H1 (cell line): ENCODE data around the gene TYSND1. TPM values are rescaled to one million over a fixed set of nuclear protein-coding genes. Genes with fewer than 3 reads are reported as not detected.

ENCODE experiments used
- CTCF ChIA-PET: fragments of 300-600 bp; sonication (Branson Sonifier 250); formaldehyde crosslinking; loops from one replicate; lab custom pipeline; 2021; ENCODE audit not compliant: partially characterized antibody; lab: Charles Lee
- POLR2A ChIA-PET: fragments of 300-600 bp; sonication (Branson Sonifier 250); formaldehyde crosslinking; loops from one replicate; lab custom pipeline; 2021; ENCODE audit warnings: inconsistent platforms; ENCODE audit not compliant: partially characterized antibody; lab: Charles Lee
- DNase-seq, 2 experiments: peaks; one replicate each; pipeline versions ENCODE4 v3.0.0 to v3.0.0-alpha.2; 2010 to 2022; ENCODE audit warnings: low spot score in 2 of 2, low read depth in 1 of 2, mixed read lengths in 1 of 2
- FAIRE-seq: peaks from 2 replicates; lab custom pipeline; 2011; peaks lifted over from hg19 to GRCh38; lab: Jason Lieb, UNC
- H2AFZ ChIP-seq: 2 replicates; pipeline ENCODE4 v1.8.1; 2012; ENCODE audit warnings: low read length, inconsistent platforms
- H2AK5ac ChIP-seq: 2 replicates; pipeline ENCODE4 v1.6.1; 2013; ENCODE audit warnings: low read depth, low read length
- H2BK120ac ChIP-seq: replicated peaks from 2 replicates; pipeline ENCODE3; 2013; ENCODE audit warnings: low read depth, low read length, inconsistent platforms
- H2BK12ac ChIP-seq: 2 replicates; pipeline ENCODE4 v1.6.1; 2013; ENCODE audit warnings: low read depth, low read length
- H2BK15ac ChIP-seq: 2 replicates; pipeline ENCODE4 v1.6.1; 2013; ENCODE audit warnings: low read length
- H2BK20ac ChIP-seq: 2 replicates; pipeline ENCODE4 v1.6.1; 2013; ENCODE audit warnings: low read length
- H2BK5ac ChIP-seq: 2 replicates; pipeline ENCODE4 v1.6.1; 2013; ENCODE audit warnings: low read depth, low read length
- H3K14ac ChIP-seq: 2 replicates; pipeline ENCODE4 v1.6.1; 2013; ENCODE audit warnings: inconsistent platforms; ENCODE audit not compliant: insufficient read length
- H3K18ac ChIP-seq: 2 replicates; pipeline ENCODE4 v1.6.1; 2013; ENCODE audit warnings: low read length; ENCODE audit errors: extremely low read depth
- H3K23ac ChIP-seq: 2 replicates; pipeline ENCODE4 v1.6.1; 2013; ENCODE audit warnings: inconsistent platforms; ENCODE audit not compliant: insufficient read length
- H3K23me2 ChIP-seq: 2 replicates; pipeline ENCODE4 v1.6.1; 2013; ENCODE audit warnings: low read depth, low read length
- H3K27ac ChIP-seq: 2 replicates; pipeline ENCODE4 v1.6.1; 2011; ENCODE audit warnings: low read depth, low read length, inconsistent platforms
- H3K27me3 ChIP-seq, 4 experiments: replicated peaks in 1 of 4; 1 replicate in 1 of 4; 2 replicates in 3 of 4; pipeline versions ENCODE4 v1.6.1 to v1.8.1; 2011 to 2013; ENCODE audit warnings: low read length in 3 of 4, mild to moderate bottlenecking in 3 of 4, inconsistent platforms in 2 of 4, mixed read lengths in 2 of 4, moderate library complexity in 1 of 4; ENCODE audit not compliant: control insufficient read depth in 3 of 4, insufficient read depth in 3 of 4; ENCODE audit errors: extremely low read depth in 1 of 4
- H3K36me3 ChIP-seq, 4 experiments: 2 replicates each; pipeline versions ENCODE4 v1.6.1 to v1.8.1; 2011 to 2013; ENCODE audit warnings: mild to moderate bottlenecking in 4 of 4, low read length in 3 of 4, moderate library complexity in 2 of 4, control low read depth in 1 of 4, inconsistent platforms in 1 of 4; ENCODE audit not compliant: insufficient read depth in 4 of 4, control insufficient read depth in 2 of 4
- H3K4ac ChIP-seq: replicated peaks from 2 replicates; pipeline ENCODE3; 2013; ENCODE audit warnings: low read length, low read depth, mixed read lengths, inconsistent platforms; ENCODE audit not compliant: insufficient read length
- H3K4me1 ChIP-seq, 4 experiments: replicated peaks in 1 of 4; 1 replicate in 1 of 4; 2 replicates in 3 of 4; pipeline versions ENCODE4 v1.6.1 to v1.8.1; 2011 to 2013; ENCODE audit warnings: low read length in 3 of 4, inconsistent platforms in 2 of 4, mixed read lengths in 1 of 4; ENCODE audit not compliant: insufficient read depth in 4 of 4, control insufficient read depth in 3 of 4
- H3K4me2 ChIP-seq, 2 experiments: 2 replicates each; pipeline versions ENCODE4 v1.6.1 to v1.8.1; 2011 to 2013; ENCODE audit warnings: low read depth in 2 of 2, low read length in 2 of 2, control low read depth in 1 of 2, inconsistent platforms in 1 of 2, mild to moderate bottlenecking in 1 of 2; ENCODE audit not compliant: insufficient read depth in 1 of 2
- H3K4me3 ChIP-seq, 4 experiments: fragments of 200-600, 300-600 bp in 1 of 4; sonication (generic), shearing (Covaris generic), sonication (Bioruptor Twin) in 1 of 4; 2 replicates each; pipeline versions ENCODE4 v1.5.1 to v1.8.1; 2011 to 2016; ENCODE audit warnings: low read length in 4 of 4, low read depth in 3 of 4, control low read depth in 2 of 4, inconsistent platforms in 2 of 4, mild to moderate bottlenecking in 2 of 4, mixed read lengths in 1 of 4, moderate library complexity in 1 of 4; ENCODE audit not compliant: insufficient read depth in 2 of 4; ENCODE audit errors: extremely low read depth in 1 of 4
- H3K56ac ChIP-seq: replicated peaks from 2 replicates; pipeline ENCODE3; 2013; ENCODE audit warnings: low read depth, mild to moderate bottlenecking, mixed read lengths, low read length, inconsistent platforms; ENCODE audit not compliant: insufficient read length
- H3K79me1 ChIP-seq: 2 replicates; pipeline ENCODE4 v1.6.1; 2013; ENCODE audit warnings: low read depth, low read length, control low read depth
- H3K79me2 ChIP-seq, 2 experiments: 2 replicates each; pipeline versions ENCODE4 v1.6.1 to v1.8.1; 2012 to 2013; ENCODE audit warnings: low read length in 2 of 2, mild to moderate bottlenecking in 2 of 2, inconsistent platforms in 1 of 2; ENCODE audit not compliant: insufficient read depth in 2 of 2, control insufficient read depth in 1 of 2
- H3K9ac ChIP-seq, 4 experiments: replicated peaks in 1 of 4; 1 replicate in 1 of 4; 2 replicates in 3 of 4; pipeline versions ENCODE4 v1.6.1 to v1.8.1; 2011 to 2013; ENCODE audit warnings: low read depth in 3 of 4, low read length in 3 of 4, control low read depth in 2 of 4, mild to moderate bottlenecking in 2 of 4, moderate library complexity in 2 of 4, inconsistent platforms in 1 of 4; ENCODE audit errors: extremely low read depth in 1 of 4
- H3K9me3 ChIP-seq, 2 experiments: 2 replicates each; pipeline versions ENCODE4 v1.6.1 to v1.8.1; 2012 to 2013; ENCODE audit warnings: mild to moderate bottlenecking in 2 of 2, moderate library complexity in 2 of 2, control low read depth in 1 of 2, inconsistent platforms in 1 of 2, low read depth in 1 of 2, low read length in 1 of 2, mixed read lengths in 1 of 2; ENCODE audit not compliant: insufficient read depth in 2 of 2
- H4K20me1 ChIP-seq, 2 experiments: replicated peaks in 1 of 2; 2 replicates each; pipeline versions ENCODE3 to v1.8.1; 2011 to 2013; ENCODE audit warnings: inconsistent platforms in 2 of 2, low read length in 2 of 2, mild to moderate bottlenecking in 1 of 2; ENCODE audit not compliant: insufficient read depth in 2 of 2, control insufficient read depth in 1 of 2
- H4K5ac ChIP-seq: 2 replicates; pipeline ENCODE4 v1.6.1; 2013; ENCODE audit warnings: low read length, low read depth, mixed read lengths, inconsistent platforms; ENCODE audit not compliant: insufficient read length
- H4K8ac ChIP-seq: 2 replicates; pipeline ENCODE4 v1.8.0; 2013; ENCODE audit warnings: mild to moderate bottlenecking, moderate library complexity, low read length, inconsistent platforms; ENCODE audit not compliant: insufficient read depth; ENCODE audit errors: extremely low read depth
- H4K91ac ChIP-seq: replicated peaks from 2 replicates; pipeline ENCODE3; 2013; ENCODE audit warnings: low read length, mixed read lengths, inconsistent platforms; ENCODE audit not compliant: insufficient read length
- BRCA1 ChIP-seq: IDR thresholded peaks from 2 replicates; pipeline ENCODE4 v1.6.1; 2012; ENCODE audit warnings: low read depth, low read length, improper control_type of control experiment
- CBX5 ChIP-seq: fragments of 300-800, 300-1000 bp; sonication (generic); IDR thresholded peaks from 2 replicates; pipeline ENCODE4 v1.7.1; 2016; ENCODE audit warnings: antibody characterized with exemption, low read length, low read depth
- RBBP5 ChIP-seq: IDR thresholded peaks from 2 replicates; pipeline ENCODE4 v1.7.1; 2012; ENCODE audit warnings: low read depth, mild to moderate bottlenecking, inconsistent platforms, low read length, moderate library complexity, borderline replicate concordance
- RNF2 ChIP-seq: fragments of 200-900, 300-1000 bp; sonication (generic); IDR thresholded peaks from 2 replicates; pipeline ENCODE4 v1.7.1; 2016; ENCODE audit warnings: borderline replicate concordance, low read depth, mild to moderate bottlenecking, antibody characterized with exemption, low read length; ENCODE audit not compliant: poor library complexity, severe bottlenecking; ENCODE audit errors: missing control alignments
- whole genome bisulfite sequencing, 2 experiments: shearing (Covaris generic) in 1 of 2; methylation state at CpG; one replicate each; pipeline versions ENCODE4 v1.1.6 to v1.1.7; 2013 to 2015; ENCODE audit warnings: low lambda C conversion rate in 2 of 2, mixed read lengths in 2 of 2, inconsistent platforms in 1 of 2, low coverage in 1 of 2, missing lambda C conversion rate in 1 of 2; ENCODE audit not compliant: insufficient replicate concordance in 2 of 2, insufficient coverage in 1 of 2, insufficient read length in 1 of 2; ENCODE audit errors: extremely low coverage in 1 of 2, missing lambda C conversion rate in 1 of 2; 5-methylcytosine and 5-hydroxymethylcytosine counted together
- polyA plus RNA-seq, 7 experiments: library from polyadenylated mRNA; depleted of rRNA in 3 of 7; stranded (reverse) in 5 of 7; unstranded in 2 of 7; fragments of >200 nt in 5 of 7; fragments of 200-250 nt in 2 of 7; gene quantifications; 1 replicate in 5 of 7; 2 replicates in 1 of 7; 4 replicates in 1 of 7; pipeline versions ENCODE4 v1.2.1 to v1.2.3, GENCODE V29; 2011 to 2013; ENCODE audit warnings: missing spikeins in 2 of 7, mixed read lengths in 2 of 7
- total RNA-seq: library from RNA; stranded (reverse); fragmentation: NEBNext Ultra II Directional; extraction: Animal tissue kit (Norgen Biotek cat#: 25700); gene quantifications from 2 replicates; pipeline ENCODE4 v1.2.1, GENCODE V29; 2021

The TYSND1 gene
- total and polyA plus RNA-seq, 2 of the 8 experiments (the other 6 are each of a cell fraction or from before 2014, with no cell fraction given): 11.9 to 15.0 TPM

DNA sequence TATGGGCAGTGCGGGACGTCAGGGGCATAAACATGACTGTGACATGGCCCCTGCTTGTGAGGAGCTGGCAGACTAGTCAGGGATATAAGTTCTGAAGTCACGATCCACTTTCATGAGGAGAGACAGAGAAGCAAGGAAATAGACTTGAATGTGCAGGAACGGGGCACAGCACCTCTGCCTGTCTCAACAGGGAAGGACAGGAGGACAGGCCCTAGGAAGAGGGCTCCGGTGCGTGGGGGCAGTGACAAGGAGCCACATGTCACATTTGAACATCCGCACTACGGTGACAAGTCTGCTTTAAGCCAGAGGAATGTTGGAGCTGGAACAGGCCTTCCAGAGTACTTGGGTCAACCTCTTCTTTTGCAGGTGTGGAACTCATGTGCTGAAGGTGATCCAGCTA, 43.6 kb upstream of the TYSND1 start:
- WGBS, 2 experiments: 79% methylated on average over 8 of the region's 8 CpGs; no CpG with 5 or more reads in 1 of the 2 experiments
- Histone ChIP-seq H2AK5ac (no peak overlapping the region), H4K20me1 (no peaks in the 10 kb centered on the region), H3K56ac (no peak overlapping the region), H2BK5ac (no peak overlapping the region), H3K14ac (no peak overlapping the region), H3K27ac (no peak overlapping the region), H3K23ac (no peak overlapping the region), H3K36me3 (no peaks in the 10 kb centered on the region), H3K79me1 (no peaks in the 10 kb centered on the region), H2BK120ac (no peak overlapping the region), H2AFZ (no peak overlapping the region), H4K5ac (no peak overlapping the region), H3K27me3 (0 out of 7 replicates have a peak, but pooled peaks cover 0 to 3% (median 0%) of the 10 kb centered on the region in 4 experiments), H3K79me2 (no peaks in the 10 kb centered on the region), H3K9me3 (no peaks in the 10 kb centered on the region), H3K4me1 (no peaks in the 10 kb centered on the region), H3K4me3 (no peak overlapping the region), H4K8ac (no peak overlapping the region), H3K9ac (no peak overlapping the region), H4K91ac (no peak overlapping the region), H3K23me2 (no peaks in the 10 kb centered on the region), H2BK20ac (no peak overlapping the region), H2BK15ac (no peak overlapping the region), H3K4me2 (no peak overlapping the region), H3K4ac (no peak overlapping the region), H2BK12ac (no peak overlapping the region), H3K18ac (no peak overlapping the region)
- ChIA-PET CTCF (interaction anchor here (0.9 kb wide), 1 partner anchor 32 kb away, joined by 3 read pairs; no protein-coding TSS in a partner anchor), POLR2A (interaction anchor here (0.7 kb wide), 1 partner anchor 10 kb away, joined by 3 read pairs; no protein-coding TSS in a partner anchor)
- FAIRE-seq: no peak
- TF ChIP-seq CBX5 (no peak), BRCA1 (no peak), RBBP5 (no peak), RNF2 (no peak)
- DNase-seq: no peak
